Lower leg skin (tissue), 4 donors: ENCODE data around the gene MTMR12. TPM values are rescaled to one million over a fixed set of nuclear protein-coding genes. Genes with fewer than 3 reads are reported as not detected.

Experiments used
- DNase-seq, 2 donors: peaks; one replicate each; pipeline ENCODE4 v3.0.0-alpha.2; 2019; ENCODE audit warnings: low spot score in 2 of 2
- H3K4me3 ChIP-seq: fragments of 200-600 bp; sonication (generic); 2 replicates; pipeline ENCODE4 v1.5.1; 2017; ENCODE audit warnings: mild to moderate bottlenecking, low read depth; ENCODE audit not compliant: poor library complexity, severe bottlenecking
- CTCF ChIP-seq, 3 donors: fragments of 450-650 bp; IDR thresholded peaks; one replicate each; pipeline ENCODE4 v1.5.1; 2016; ENCODE audit warnings: antibody characterized with exemption in 3 of 3, mild to moderate bottlenecking in 3 of 3, moderate library complexity in 2 of 3
- POLR2A ChIP-seq, 2 donors: fragments of 450-650 bp; IDR thresholded peaks; one replicate each; pipeline ENCODE4 v1.6.1; 2016 to 2017; ENCODE audit warnings: antibody characterized with exemption in 2 of 2, mild to moderate bottlenecking in 1 of 2, moderate library complexity in 1 of 2
- WGBS, 2 donors: methylation state at CpG; one replicate each; pipeline ENCODE4 v1.1.5; 2018; 5-methylcytosine and 5-hydroxymethylcytosine counted together
- intact Hi-C: fragments of 100-400 bp; cut with DNase I; formaldehyde crosslinking; loops from one replicate; pipeline ENCODE4 v1.15.0; 2023; ENCODE audit warnings: low total_unique reads
- total RNA-seq, 4 donors: library from RNA; depleted of rRNA; stranded (reverse); fragments of >200 nt; gene quantifications; one replicate each; pipeline ENCODE4 v1.1.0, GENCODE V29; 2016

The MTMR12 gene
- total RNA-seq, 4 donors from 2014 or later = 23.1 to 36.2 (median 33.4) TPM

GRCh38 chr5:32255540-32255900 lies 57.2 kb downstream of the MTMR12 start:
- TF ChIP-seq POLR2A (IDR thresholded peaks at IDR 0.05) = no peak
- TF ChIP-seq CTCF (IDR thresholded peaks at IDR 0.05) = no peak
- 35 to 42% methylated on average over 2 of the region's 2 CpGs for WGBS, 2 donors
- intact Hi-C loops = no loop called here
- no peak overlapping the region for H3K4me3 ChIP-seq
- DNase-seq = no peak

GRCh38 chr5:32254881-32255539 lies 57.7 kb downstream of the MTMR12 start:
- DNase-seq = peak in 1 of 2 donors; percentile 39
- 25 to 27% methylated on average over 5 of the region's 5 CpGs for WGBS, 2 donors
- no peak overlapping the region for H3K4me3 ChIP-seq
- intact Hi-C loops = no loop called here
- no peak for TF ChIP-seq POLR2A (IDR thresholded peaks at IDR 0.05)
- TF ChIP-seq CTCF (IDR thresholded peaks at IDR 0.05) = no peak

GRCh38 chr5:32251871-32252458 lies 60.8 kb downstream of the MTMR12 start:
- WGBS, 2 donors = 84 to 90% methylated on average over 8 of the region's 8 CpGs
- intact Hi-C loops = no loop called here
- no peak for TF ChIP-seq CTCF (IDR thresholded peaks at IDR 0.05)
- no peak for TF ChIP-seq POLR2A (IDR thresholded peaks at IDR 0.05)
- DNase-seq = no peak
- no peak overlapping the region for H3K4me3 ChIP-seq

GRCh38 chr5:32249668-32250067 lies 63.1 kb downstream of the MTMR12 start:
- intact Hi-C loops = no loop called here

GRCh38 chr5:32245742-32246141 lies 67.0 kb downstream of the MTMR12 start:
- no peak overlapping the region for H3K4me3 ChIP-seq
- WGBS, 2 donors = 100% methylated on average over 1 of the region's 1 CpG
- DNase-seq = no peak
- TF ChIP-seq POLR2A (IDR thresholded peaks at IDR 0.05) (no peak), CTCF (IDR thresholded peaks at IDR 0.05) (no peak)
- intact Hi-C loops = no loop called here

More at GRCh38 chr5:32249668-32250067, 63.1 kb downstream of the MTMR12 start:
- no peak for DNase-seq
- no peak overlapping the region for H3K4me3 ChIP-seq
- 96 to 98% methylated on average over 2 of the region's 2 CpGs for WGBS, 2 donors
- TF ChIP-seq CTCF (IDR thresholded peaks at IDR 0.05) = no peak
- no peak for TF ChIP-seq POLR2A (IDR thresholded peaks at IDR 0.05)
